Skeletal muscle tissue (tissue), 4 donors: ENCODE results near the gene NR1H2. TPM values are rescaled to one million over a fixed set of nuclear protein-coding genes. Genes with fewer than 3 reads are reported as not detected.

ENCODE experiments used
- H3K27ac ChIP-seq: one replicate; pipeline ENCODE4 v1.7.0; 2013; ENCODE audit warnings: mild to moderate bottlenecking, low read depth, low read length, inconsistent platforms
- H3K27me3 ChIP-seq, 3 donors: one replicate each; pipeline ENCODE4 v1.7.0; 2013; ENCODE audit warnings: low read length in 3 of 3; ENCODE audit not compliant: control insufficient read depth in 3 of 3, insufficient read depth in 3 of 3
- H3K36me3 ChIP-seq, 3 donors: one replicate each; pipeline ENCODE4 v1.7.0; 2013; ENCODE audit warnings: low read length in 3 of 3; ENCODE audit not compliant: control insufficient read depth in 3 of 3, insufficient read depth in 3 of 3
- H3K4me1 ChIP-seq, 3 donors: one replicate each; pipeline ENCODE4 v1.7.0; 2013; ENCODE audit warnings: low read length in 3 of 3, mild to moderate bottlenecking in 3 of 3; ENCODE audit not compliant: control insufficient read depth in 3 of 3, insufficient read depth in 3 of 3
- H3K4me3 ChIP-seq, 3 donors: one replicate each; pipeline ENCODE4 v1.7.0; 2013; ENCODE audit warnings: low read length in 3 of 3
- H3K9ac ChIP-seq, 3 donors: one replicate each; pipeline ENCODE4 v1.7.0; 2013; ENCODE audit warnings: low read length in 3 of 3, mild to moderate bottlenecking in 3 of 3, moderate library complexity in 2 of 3, low read depth in 1 of 3
- H3K9me3 ChIP-seq, 3 donors: one replicate each; pipeline ENCODE4 v1.7.0; 2013; ENCODE audit warnings: low read length in 3 of 3; ENCODE audit not compliant: control insufficient read depth in 3 of 3
- total RNA-seq: library from RNA; depleted of rRNA; stranded (reverse); fragments of >200 nt; gene quantifications from one replicate; pipeline ENCODE4 v1.2.3, GENCODE V29; 2014
- donor health status: Osteomylitis.

NR1H2 gene
- total RNA-seq, 1 donor from 2014 or later = 32.9 TPM

DNA sequence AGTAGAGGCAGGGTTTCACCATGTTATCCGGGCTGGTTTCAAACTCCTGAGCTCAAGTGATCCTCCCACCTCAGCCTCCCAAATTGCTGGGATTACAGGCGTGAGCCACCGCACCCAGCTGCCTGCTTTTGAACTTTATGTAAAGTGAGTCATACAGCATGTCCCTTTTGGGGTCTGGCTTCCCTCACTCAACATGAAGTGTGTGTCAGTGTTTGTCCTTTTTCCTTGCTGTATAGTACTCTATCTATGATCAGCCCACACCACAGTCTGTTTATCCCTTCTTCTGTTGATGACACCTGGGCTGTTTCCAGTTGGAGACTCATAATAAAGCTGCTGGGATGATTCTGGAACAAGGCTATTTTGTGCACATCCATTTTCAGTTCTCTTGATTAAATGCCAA, 44.6 kb downstream of the NR1H2 start:
- H3K9ac ChIP-seq = no peak overlapping the region
- H3K27ac ChIP-seq = no peak overlapping the region
- no peak overlapping the region for H3K4me3 ChIP-seq
- no peaks in the 10 kb centered on the region for H3K9me3 ChIP-seq
- H3K36me3 ChIP-seq = no peaks in the 10 kb centered on the region
- H3K27me3 ChIP-seq = peaks cover 0 to 30% (median 13%) of the 10 kb centered on the region in 3 donors
- H3K4me1 ChIP-seq = peaks cover 7 to 9% (median 9%) of the 10 kb centered on the region in 3 donors

DNA sequence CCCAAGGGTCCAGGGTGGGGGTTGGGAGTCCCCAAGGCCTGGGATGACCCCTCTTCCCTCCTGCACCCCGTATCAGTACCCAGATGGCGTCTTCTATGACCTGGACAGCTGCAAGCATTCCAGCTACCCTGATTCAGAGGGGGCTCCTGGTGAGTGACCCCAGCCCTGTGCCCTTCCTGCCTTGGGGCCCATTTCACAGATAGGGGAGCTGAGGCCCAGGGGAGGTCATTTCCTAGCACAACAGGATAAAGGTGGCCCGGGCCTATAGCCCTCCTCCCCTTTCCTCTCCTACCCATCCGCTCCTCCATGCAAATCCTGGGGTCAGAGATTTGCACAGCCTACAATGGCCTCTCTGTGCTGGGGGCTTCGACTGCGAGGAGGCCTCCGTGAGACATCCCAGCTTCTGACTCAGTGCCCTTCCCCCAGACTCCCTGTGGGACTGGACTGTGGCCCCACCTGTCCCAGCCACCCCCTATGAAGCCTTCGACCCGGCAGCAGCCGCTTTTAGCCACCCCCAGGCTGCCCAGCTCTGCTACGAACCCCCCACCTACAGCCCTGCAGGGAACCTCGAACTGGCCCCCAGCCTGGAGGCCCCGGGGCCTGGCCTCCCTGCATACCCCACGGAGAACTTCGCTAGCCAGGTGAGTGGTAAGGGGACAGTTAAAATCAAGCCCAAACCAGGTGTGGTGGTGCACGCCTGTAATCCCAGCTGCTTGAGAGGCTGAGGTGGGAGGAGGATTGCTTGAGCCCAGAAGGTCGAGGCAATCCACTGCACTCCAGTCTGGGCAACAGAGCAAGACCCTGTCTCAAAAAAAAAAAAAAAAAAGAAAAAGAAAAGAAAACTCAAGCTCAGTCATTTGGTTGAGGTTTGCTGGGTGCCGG, 46.4 kb downstream of the NR1H2 start:
- H3K27me3 ChIP-seq = peaks cover 0 to 30% (median 13%) of the 10 kb centered on the region in 3 donors

DNA sequence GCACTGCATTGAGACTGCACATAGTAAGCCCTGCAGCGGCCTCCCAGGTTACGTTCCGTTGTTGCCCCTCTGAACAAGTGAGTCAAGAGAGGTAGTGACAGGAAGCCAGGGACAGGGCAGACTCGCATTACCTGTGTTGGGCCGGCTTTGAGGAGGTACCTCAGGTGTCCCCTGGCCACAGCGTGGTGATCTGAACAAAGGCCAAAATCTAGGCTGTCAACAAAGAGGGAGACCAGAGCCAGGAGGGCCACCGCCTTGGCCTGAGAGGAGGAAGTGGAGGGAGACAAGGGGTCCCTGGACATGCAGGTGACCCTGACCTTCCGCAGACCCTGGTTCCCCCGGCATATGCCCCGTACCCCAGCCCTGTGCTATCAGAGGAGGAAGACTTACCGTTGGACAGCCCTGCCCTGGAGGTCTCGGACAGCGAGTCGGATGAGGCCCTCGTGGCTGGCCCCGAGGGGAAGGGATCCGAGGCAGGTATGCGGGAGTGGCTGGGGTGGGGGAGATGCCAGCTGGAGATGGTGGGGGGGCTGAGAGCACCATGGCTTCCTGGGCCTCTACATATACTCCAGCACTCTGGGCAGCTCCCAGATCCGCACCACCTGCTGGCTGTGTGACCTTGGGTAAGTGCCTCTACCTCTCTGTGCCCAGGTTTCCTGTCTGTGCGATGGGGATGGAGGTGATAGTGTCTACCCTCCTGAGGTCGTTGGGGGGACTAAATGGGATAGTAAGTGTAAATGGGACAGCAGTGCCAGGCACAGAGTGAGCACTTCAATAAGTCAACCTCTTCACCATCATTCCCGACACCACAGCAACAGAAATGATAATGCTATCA, 47.2 kb downstream of the NR1H2 start:
- H3K27me3 ChIP-seq = peaks cover 0 to 23% (median 8%) of the 10 kb centered on the region in 3 donors

More for the DNA sequence above, 46.4 kb downstream of the NR1H2 start:
- peaks cover 7 to 12% (median 9%) of the 10 kb centered on the region in 3 donors for H3K4me1 ChIP-seq
- no peak overlapping the region for H3K4me3 ChIP-seq
- H3K9me3 ChIP-seq = no peaks in the 10 kb centered on the region
- H3K36me3 ChIP-seq = no peaks in the 10 kb centered on the region
- H3K9ac ChIP-seq = no peak overlapping the region
- no peak overlapping the region for H3K27ac ChIP-seq

DNA sequence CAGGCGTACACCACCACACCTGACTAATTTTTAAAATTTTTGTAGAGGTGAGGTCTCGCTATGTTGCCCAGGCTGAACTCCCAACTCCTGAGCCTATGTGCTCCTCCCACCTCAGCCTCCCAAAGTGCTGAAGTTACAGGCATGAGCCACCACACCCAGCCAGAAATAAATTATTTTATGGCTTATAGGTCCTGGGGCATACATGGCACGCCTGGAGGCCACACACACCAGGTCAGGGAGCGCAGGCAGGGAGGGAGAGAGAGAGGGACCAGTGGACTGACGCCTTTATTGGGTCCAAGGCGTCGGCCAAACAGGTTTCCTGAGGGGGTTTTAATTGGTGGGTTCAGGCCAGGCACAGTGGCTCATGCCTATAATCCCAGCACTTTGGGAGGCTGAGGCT, 49.3 kb downstream of the NR1H2 start:
- H3K4me3 ChIP-seq = no peak overlapping the region
- H3K9ac ChIP-seq = no peak overlapping the region
- no peak overlapping the region for H3K27ac ChIP-seq
- H3K4me1 ChIP-seq = peaks cover 7 to 22% (median 9%) of the 10 kb centered on the region in 3 donors
- H3K27me3 ChIP-seq = peaks cover 0 to 15% (median 5%) of the 10 kb centered on the region in 3 donors
- no peaks in the 10 kb centered on the region for H3K36me3 ChIP-seq
- H3K9me3 ChIP-seq = no peaks in the 10 kb centered on the region

More for the DNA sequence above, 47.2 kb downstream of the NR1H2 start:
- H3K9ac ChIP-seq = no peak overlapping the region
- H3K27ac ChIP-seq = no peak overlapping the region
- H3K4me3 ChIP-seq = no peak overlapping the region
- H3K4me1 ChIP-seq = peaks cover 10 to 21% (median 12%) of the 10 kb centered on the region in 3 donors
- no peaks in the 10 kb centered on the region for H3K36me3 ChIP-seq
- no peaks in the 10 kb centered on the region for H3K9me3 ChIP-seq

DNA sequence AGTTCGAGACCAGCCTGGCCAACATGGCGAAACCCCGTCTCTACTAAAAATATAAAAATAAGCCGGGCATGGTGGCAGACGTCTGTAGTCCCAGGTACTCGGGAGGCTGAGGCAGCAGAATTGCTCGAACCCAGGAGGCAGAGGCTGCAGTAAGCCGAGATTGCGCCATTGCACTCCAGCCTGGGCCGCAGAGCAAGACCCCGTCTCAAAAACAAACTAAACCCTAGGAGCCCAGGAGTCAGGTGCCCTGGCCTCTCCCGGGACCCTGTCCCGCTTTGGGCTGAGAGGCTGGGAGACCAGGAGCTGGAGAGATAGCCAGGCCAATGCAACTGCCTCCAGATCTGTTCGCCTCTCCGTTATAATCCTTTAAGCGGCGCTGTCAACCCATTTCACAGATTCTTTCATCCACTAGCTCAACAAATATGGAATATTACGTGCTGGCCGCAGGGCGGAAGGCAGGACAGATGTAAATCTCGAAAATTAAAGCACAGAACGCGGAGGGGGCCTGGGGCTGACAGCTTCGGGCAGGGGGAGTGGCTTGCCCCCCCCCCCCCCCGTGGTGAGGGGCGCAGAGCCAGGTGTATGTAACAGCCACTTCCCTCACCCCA, 51.2 kb downstream of the NR1H2 start:
- Histone ChIP-seq H3K4me3 (peak overlapping the region; percentile 15 to 61 (median 24)), H3K4me1 (peaks cover 20 to 31% (median 20%) of the 10 kb centered on the region in 3 donors), H3K9me3 (no peaks in the 10 kb centered on the region), H3K27me3 (peaks cover 0 to 20% (median 1%) of the 10 kb centered on the region in 3 donors), H3K27ac (peak overlapping the region; percentile 84), H3K36me3 (no peaks in the 10 kb centered on the region), H3K9ac (peak overlapping the region; percentile 36 to 72 (median 48))

DNA sequence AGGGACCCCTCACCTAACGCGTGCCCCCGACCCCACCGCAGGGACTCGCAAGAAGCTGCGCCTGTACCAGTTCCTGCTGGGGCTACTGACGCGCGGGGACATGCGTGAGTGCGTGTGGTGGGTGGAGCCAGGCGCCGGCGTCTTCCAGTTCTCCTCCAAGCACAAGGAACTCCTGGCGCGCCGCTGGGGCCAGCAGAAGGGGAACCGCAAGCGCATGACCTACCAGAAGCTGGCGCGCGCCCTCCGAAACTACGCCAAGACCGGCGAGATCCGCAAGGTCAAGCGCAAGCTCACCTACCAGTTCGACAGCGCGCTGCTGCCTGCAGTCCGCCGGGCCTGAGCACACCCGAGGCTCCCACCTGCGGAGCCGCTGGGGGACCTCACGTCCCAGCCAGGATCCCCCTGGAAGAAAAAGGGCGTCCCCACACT, 51.8 kb downstream of the NR1H2 start:
- Histone ChIP-seq H3K27ac (peak overlapping the region; percentile 84), H3K4me3 (peak overlapping the region; percentile 24 to 61 (median 30)), H3K4me1 (peaks cover 22 to 34% (median 24%) of the 10 kb centered on the region in 3 donors), H3K36me3 (no peaks in the 10 kb centered on the region), H3K9me3 (no peaks in the 10 kb centered on the region), H3K27me3 (peaks cover 0 to 23% (median 5%) of the 10 kb centered on the region in 3 donors), H3K9ac (peak overlapping the region; percentile 36 to 72 (median 48))

DNA sequence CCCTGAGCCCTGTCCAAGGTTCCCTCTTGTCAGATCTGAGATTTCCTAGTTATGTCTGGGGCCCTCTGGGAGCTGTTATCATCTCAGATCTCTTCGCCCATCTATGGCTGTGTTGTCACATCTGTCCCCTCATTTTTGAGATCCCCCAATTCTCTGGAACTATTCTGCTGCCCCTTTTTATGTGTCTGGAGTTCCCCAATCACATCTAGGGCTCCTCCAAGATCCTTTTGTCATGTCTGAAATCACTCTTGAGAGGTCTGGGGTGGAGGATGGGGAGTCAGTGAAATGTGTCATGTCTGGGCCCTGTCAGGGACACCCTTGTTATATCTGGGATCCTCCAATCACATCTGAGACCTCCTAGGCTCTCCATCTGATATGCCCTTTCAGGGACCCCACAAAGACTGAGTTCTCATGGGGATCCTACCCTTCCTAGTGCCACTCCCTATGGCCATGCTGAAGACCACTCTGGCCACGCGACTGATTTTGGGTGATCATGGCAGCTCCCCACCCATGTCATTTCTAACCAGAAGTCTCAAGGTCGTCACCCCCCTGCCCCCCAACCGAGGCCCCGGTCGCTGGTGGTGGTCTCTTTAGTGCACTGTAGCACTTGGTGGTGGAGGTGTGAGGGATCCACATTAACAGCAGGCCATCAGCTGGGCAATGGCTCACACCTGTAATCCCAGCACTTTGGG, 52.7 kb downstream of the NR1H2 start:
- Histone ChIP-seq H3K4me1 (peaks cover 22 to 35% (median 24%) of the 10 kb centered on the region in 3 donors), H3K4me3 (no peak overlapping the region), H3K27ac (peak overlapping the region; percentile 84), H3K36me3 (no peaks in the 10 kb centered on the region), H3K27me3 (peaks cover 0 to 23% (median 5%) of the 10 kb centered on the region in 3 donors), H3K9ac (peak overlapping the region; percentile 18 to 72 (median 36)), H3K9me3 (no peaks in the 10 kb centered on the region)

DNA sequence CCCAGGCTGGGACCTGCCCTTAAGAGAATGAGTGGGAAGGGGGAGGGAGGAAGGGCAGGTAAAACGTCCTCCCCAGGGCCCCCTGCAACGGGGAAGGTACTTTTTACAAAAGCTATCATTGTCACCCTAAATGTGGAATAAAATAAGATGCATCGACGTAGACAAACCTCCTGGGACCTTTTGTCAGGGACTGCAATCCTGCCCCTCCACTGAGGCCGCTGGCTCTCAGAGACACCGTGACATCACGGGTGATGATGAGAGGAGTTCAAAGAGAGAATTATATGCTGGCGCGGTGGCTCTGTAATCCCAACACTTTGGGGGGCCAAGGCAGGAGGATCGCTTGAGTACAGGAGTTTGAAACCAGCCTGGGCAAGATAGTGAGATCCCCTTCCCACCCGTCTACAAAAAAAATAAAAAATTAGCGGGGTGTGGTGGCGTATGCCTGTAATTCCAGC, 54.7 kb downstream of the NR1H2 start:
- Histone ChIP-seq H3K4me1 (peaks cover 24 to 43% (median 35%) of the 10 kb centered on the region in 3 donors), H3K27ac (peak overlapping the region; percentile 94), H3K27me3 (peaks cover 0 to 24% (median 5%) of the 10 kb centered on the region in 3 donors), H3K9me3 (no peaks in the 10 kb centered on the region), H3K9ac (peak overlapping the region; percentile 77 to 85 (median 77)), H3K36me3 (peaks cover 0 to 5% (median 3%) of the 10 kb centered on the region in 3 donors), H3K4me3 (peak overlapping the region; percentile 74 to 86 (median 85))
